ENCODE measurements around the gene DLK2.
"Not testable (repeated sequence)": the region's sequence is repeated elsewhere in the genome, so short reads cannot be mapped to it uniquely, and the experiment has no call there.

DLK2 gene

GRCh38 chr6:43455531-43456428 lies at the start of gene DLK2:
DLK2 (minus strand) TSS chr6:43455548; CDS start chr6:43454825, 723 bp downstream.
- DNase-seq (ENCODE audit: low spot score) = no peak

GRCh38 chr6:43503443-43503842 lies 48.1 kb upstream of the DLK2 start:
- no peak for DNase-seq (ENCODE audit: low spot score)

- DNase-seq (ENCODE audit: low spot score) = no peak
These were observed 47.3 kb upstream of the DLK2 start for GRCh38 chr6:43502666-43503065.

- no peak for DNase-seq (ENCODE audit: low spot score)
These were observed 45.6 kb upstream of the DLK2 start for GRCh38 chr6:43500921-43501320.

GRCh38 chr6:43499028-43499815 lies 43.9 kb upstream of the DLK2 start:
- DNase-seq (ENCODE audit: low spot score) = no peak

- DNase-seq (ENCODE audit: low spot score) = not testable (repeated sequence)
These were observed 42.9 kb upstream of the DLK2 start for GRCh38 chr6:43498291-43498690.

GRCh38 chr6:43497689-43498088 lies 42.3 kb upstream of the DLK2 start:
- no peak for DNase-seq (ENCODE audit: low spot score)

GRCh38 chr6:43497129-43497396 lies 41.7 kb upstream of the DLK2 start:
- DNase-seq (ENCODE audit: low spot score) = no peak

GRCh38 chr6:43496370-43497128 lies 41.2 kb upstream of the DLK2 start:
- DNase-seq (ENCODE audit: low spot score) = peak; percentile 41

- DNase-seq (ENCODE audit: low spot score) = no peak
These were observed 40.1 kb upstream of the DLK2 start for GRCh38 chr6:43495409-43495941.

GRCh38 chr6:43494766-43495165 lies 39.4 kb upstream of the DLK2 start:
- DNase-seq (ENCODE audit: low spot score) = no peak

- DNase-seq (ENCODE audit: low spot score) = no peak
These were observed 39.0 kb upstream of the DLK2 start for GRCh38 chr6:43494321-43494720.

GRCh38 chr6:43493833-43494232 lies 38.5 kb upstream of the DLK2 start:
- no peak for DNase-seq (ENCODE audit: low spot score)

- no peak for DNase-seq (ENCODE audit: low spot score)
These were observed 37.9 kb upstream of the DLK2 start for GRCh38 chr6:43493230-43493629.

- no peak for DNase-seq (ENCODE audit: low spot score)
These were observed 37.3 kb upstream of the DLK2 start for GRCh38 chr6:43492673-43493072.

- no peak for DNase-seq (ENCODE audit: low spot score)
These were observed 36.7 kb upstream of the DLK2 start for GRCh38 chr6:43491750-43492661.

- DNase-seq (ENCODE audit: low spot score) = no peak
These were observed 35.2 kb upstream of the DLK2 start for GRCh38 chr6:43490523-43490939.

- no peak for DNase-seq (ENCODE audit: low spot score)
These were observed 34.1 kb upstream of the DLK2 start for GRCh38 chr6:43489277-43490072.

- no peak for DNase-seq (ENCODE audit: low spot score)
These were observed 33.4 kb upstream of the DLK2 start for GRCh38 chr6:43488667-43489276.
